ENCODE data around the gene AQP5.

Gene AQP5

DNA sequence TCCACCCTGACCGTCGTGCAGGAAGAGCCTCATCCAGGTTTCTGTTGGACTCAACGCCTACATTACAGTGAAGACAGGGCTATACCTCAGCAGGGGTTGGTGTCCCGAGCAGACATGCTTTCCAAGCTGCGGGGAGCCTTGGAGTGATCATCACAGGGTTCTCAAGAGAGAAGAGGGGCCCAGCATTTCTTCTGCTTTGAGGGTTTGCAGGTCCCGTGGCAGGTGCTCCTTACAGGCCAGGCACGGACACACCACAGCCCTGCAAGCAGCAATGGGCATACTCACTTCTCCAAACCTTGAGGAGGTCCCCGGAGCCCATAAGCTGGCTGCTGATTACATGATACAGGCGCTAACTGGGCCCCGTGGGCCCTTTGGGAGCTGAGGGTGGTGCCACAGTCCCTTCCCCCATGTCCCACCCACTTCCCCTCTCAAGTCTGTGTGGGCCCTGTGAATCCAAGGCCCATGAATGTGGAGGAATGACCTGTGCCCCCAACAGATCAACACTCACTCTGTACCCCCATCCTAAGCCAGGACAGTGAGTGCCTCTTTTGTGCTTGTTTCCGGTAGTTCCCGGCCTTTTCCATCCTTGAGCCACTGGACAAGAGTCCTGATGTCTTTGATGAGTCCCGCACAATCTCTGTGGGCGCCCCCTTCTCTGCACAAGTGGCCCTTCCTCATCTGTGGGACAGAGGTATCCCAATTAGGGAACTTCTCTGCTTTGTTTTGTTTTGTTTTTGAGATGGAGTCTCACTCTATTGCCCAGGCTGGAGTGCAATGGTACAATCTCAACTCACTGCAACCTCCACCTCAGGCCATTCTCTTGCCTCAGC, 10.0 kb upstream of the AQP5 start:
- no CpG with 5 or more reads among the region's 14 CpGs for WGBS, 2 donors (ENCODE audit: extremely low coverage in 2 of 2, insufficient read length in 2 of 2, insufficient replicate concordance in 1 of 2)
- Histone ChIP-seq H3K27ac (replicated peaks; ENCODE audit: low read length) (no peak overlapping the region), H2AK5ac (ENCODE audit: low read depth, low read length) (peak overlapping the region; percentile 83), H4K91ac (ENCODE audit: low read depth, low read length, poor library complexity) (no peak overlapping the region), H3K4ac (ENCODE audit: low read length) (no peak overlapping the region), H2BK120ac (ENCODE audit: low read depth, low read length) (no peak overlapping the region), H3K4me1 (ENCODE audit: control insufficient read depth in 2 of 2, insufficient read depth in 1 of 2, low read depth in 1 of 2, low read length in 2 of 2) (peaks cover 0 to 8% of the 10 kb centered on the region in 2 donors), H2AFZ (ENCODE audit: low read length) (no peak overlapping the region), H4K8ac (ENCODE audit: low read depth, low read length) (no peak overlapping the region), H3K23ac (ENCODE audit: low read depth, low read length, poor library complexity) (no peak overlapping the region), H3K4me2 (ENCODE audit: insufficient read depth, low read length, poor library complexity, severe bottlenecking) (no peak overlapping the region), H3K79me1 (ENCODE audit: low read depth, low read length) (no peaks in the 10 kb centered on the region), H3K9me3 (replicated peaks in 1 of 2; ENCODE audit: control insufficient read depth in 2 of 2, insufficient read depth in 1 of 2, low read depth in 1 of 2, low read length in 2 of 2) (no peaks in the 10 kb centered on the region), H3K27me3 (ENCODE audit: control insufficient read depth in 3 of 3, insufficient read depth in 3 of 3, low read depth in 1 of 3, low read length in 3 of 3) (peaks cover 0 to 40% (median 22%) of the 10 kb centered on the region in 3 experiments), H3K18ac (ENCODE audit: low read length) (peak overlapping the region; percentile 41), H2BK5ac (ENCODE audit: low read length) (peak overlapping the region; percentile 76), H3K36me3 (replicated peaks in 1 of 2; ENCODE audit: control insufficient read depth in 2 of 2, insufficient read depth in 2 of 2, low read length in 2 of 2) (no peaks in the 10 kb centered on the region), H3K14ac (ENCODE audit: low read length) (no peak overlapping the region), H3K4me3 (ENCODE audit: low read length in 2 of 2) (no peak overlapping the region), H2BK12ac (ENCODE audit: low read length) (peak overlapping the region; percentile 82), H2BK15ac (ENCODE audit: low read length) (no peak overlapping the region), H3K9ac (ENCODE audit: low read depth, low read length, poor library complexity) (no peak overlapping the region)
- DNase-seq (ENCODE audit: low spot score), result no peak

GRCh38 chr12:49952391-49953055, 9.1 kb upstream of the AQP5 start:
- WGBS, 2 donors (ENCODE audit: extremely low coverage in 2 of 2, insufficient read length in 2 of 2, insufficient replicate concordance in 1 of 2), result no CpG with 5 or more reads among the region's 1 CpG
- Histone ChIP-seq H3K27me3 (ENCODE audit: control insufficient read depth in 3 of 3, insufficient read depth in 3 of 3, low read depth in 1 of 3, low read length in 3 of 3) (peaks cover 0 to 35% (median 25%) of the 10 kb centered on the region in 3 experiments), H3K18ac (ENCODE audit: low read length) (peak overlapping the region; percentile 8)

DNA sequence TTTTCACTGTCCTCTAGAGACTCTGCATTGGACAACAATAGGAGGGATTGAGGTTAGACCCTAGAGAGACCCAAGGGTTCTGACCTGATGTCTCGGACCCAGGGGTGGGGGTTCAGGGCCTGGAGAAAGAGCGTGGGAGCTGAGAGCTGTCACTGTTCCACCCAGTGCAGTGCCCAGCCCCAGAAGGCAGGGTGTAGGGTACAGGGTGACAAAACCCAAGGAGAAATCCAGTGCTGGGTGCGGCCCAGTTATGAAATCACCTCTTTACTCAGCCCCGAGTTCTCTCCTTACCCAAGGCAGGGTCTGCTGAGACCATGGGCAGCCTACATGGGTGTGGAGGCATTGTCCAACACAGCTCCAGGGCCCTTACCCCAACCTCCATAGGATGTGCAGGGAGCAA, 8.5 kb upstream of the AQP5 start:
- H4K8ac ChIP-seq (ENCODE audit: low read depth, low read length), result no peak overlapping the region
- no peak for DNase-seq (ENCODE audit: low spot score)
- no peak overlapping the region for H2AFZ ChIP-seq (ENCODE audit: low read length)
- no peaks in the 10 kb centered on the region for H3K79me1 ChIP-seq (ENCODE audit: low read depth, low read length)
- no peak overlapping the region for H3K23ac ChIP-seq (ENCODE audit: low read depth, low read length, poor library complexity)
- H3K14ac ChIP-seq (ENCODE audit: low read length), result no peak overlapping the region
- H2BK15ac ChIP-seq (ENCODE audit: low read length), result no peak overlapping the region
- no peak overlapping the region for H3K4me2 ChIP-seq (ENCODE audit: insufficient read depth, low read length, poor library complexity, severe bottlenecking)
- peaks cover 0 to 31% (median 23%) of the 10 kb centered on the region in 3 experiments for H3K27me3 ChIP-seq (ENCODE audit: control insufficient read depth in 3 of 3, insufficient read depth in 3 of 3, low read depth in 1 of 3, low read length in 3 of 3)
- H2BK5ac ChIP-seq (ENCODE audit: low read length), result no peak overlapping the region
- no peak overlapping the region for H3K27ac ChIP-seq (replicated peaks; ENCODE audit: low read length)
- no CpG with 5 or more reads among the region's 4 CpGs for WGBS, 2 donors (ENCODE audit: extremely low coverage in 2 of 2, insufficient read length in 2 of 2, insufficient replicate concordance in 1 of 2)
- H3K4ac ChIP-seq (ENCODE audit: low read length), result no peak overlapping the region
- H3K18ac ChIP-seq (ENCODE audit: low read length), result no peak overlapping the region
- H2BK120ac ChIP-seq (ENCODE audit: low read depth, low read length), result no peak overlapping the region
- H2BK12ac ChIP-seq (ENCODE audit: low read length), result no peak overlapping the region
- no peak overlapping the region for H3K4me3 ChIP-seq (ENCODE audit: low read length in 2 of 2)
- H3K9ac ChIP-seq (ENCODE audit: low read depth, low read length, poor library complexity), result no peak overlapping the region
- no peak overlapping the region for H2AK5ac ChIP-seq (ENCODE audit: low read depth, low read length)
- no peaks in the 10 kb centered on the region for H3K9me3 ChIP-seq (replicated peaks in 1 of 2; ENCODE audit: control insufficient read depth in 2 of 2, insufficient read depth in 1 of 2, low read depth in 1 of 2, low read length in 2 of 2)
- H4K91ac ChIP-seq (ENCODE audit: low read depth, low read length, poor library complexity), result no peak overlapping the region
- peaks cover 0 to 9% of the 10 kb centered on the region in 2 donors for H3K4me1 ChIP-seq (ENCODE audit: control insufficient read depth in 2 of 2, insufficient read depth in 1 of 2, low read depth in 1 of 2, low read length in 2 of 2)
- no peaks in the 10 kb centered on the region for H3K36me3 ChIP-seq (replicated peaks in 1 of 2; ENCODE audit: control insufficient read depth in 2 of 2, insufficient read depth in 2 of 2, low read length in 2 of 2)

More at GRCh38 chr12:49952391-49953055, 9.1 kb upstream of the AQP5 start:
- Histone ChIP-seq H2AK5ac (ENCODE audit: low read depth, low read length) (no peak overlapping the region), H3K14ac (ENCODE audit: low read length) (no peak overlapping the region), H3K79me1 (ENCODE audit: low read depth, low read length) (no peaks in the 10 kb centered on the region), H2BK120ac (ENCODE audit: low read depth, low read length) (no peak overlapping the region), H2BK15ac (ENCODE audit: low read length) (no peak overlapping the region), H4K8ac (ENCODE audit: low read depth, low read length) (no peak overlapping the region), H3K27ac (replicated peaks; ENCODE audit: low read length) (no peak overlapping the region), H3K4ac (ENCODE audit: low read length) (no peak overlapping the region), H3K9me3 (replicated peaks in 1 of 2; ENCODE audit: control insufficient read depth in 2 of 2, insufficient read depth in 1 of 2, low read depth in 1 of 2, low read length in 2 of 2) (no peaks in the 10 kb centered on the region), H3K4me2 (ENCODE audit: insufficient read depth, low read length, poor library complexity, severe bottlenecking) (no peak overlapping the region), H3K9ac (ENCODE audit: low read depth, low read length, poor library complexity) (no peak overlapping the region), H3K36me3 (replicated peaks in 1 of 2; ENCODE audit: control insufficient read depth in 2 of 2, insufficient read depth in 2 of 2, low read length in 2 of 2) (no peaks in the 10 kb centered on the region), H3K4me1 (ENCODE audit: control insufficient read depth in 2 of 2, insufficient read depth in 1 of 2, low read depth in 1 of 2, low read length in 2 of 2) (peaks cover 0 to 9% of the 10 kb centered on the region in 2 donors), H2AFZ (ENCODE audit: low read length) (no peak overlapping the region), H2BK12ac (ENCODE audit: low read length) (no peak overlapping the region), H3K23ac (ENCODE audit: low read depth, low read length, poor library complexity) (no peak overlapping the region), H2BK5ac (ENCODE audit: low read length) (no peak overlapping the region), H3K4me3 (ENCODE audit: low read length in 2 of 2) (no peak overlapping the region), H4K91ac (ENCODE audit: low read depth, low read length, poor library complexity) (no peak overlapping the region)
- DNase-seq (ENCODE audit: low spot score), result no peak
